Sciatic nerve (tissue), 2 donors: Measurements from ENCODE around the gene MYADML2. TPM values are rescaled to one million over a fixed set of nuclear protein-coding genes. Genes with fewer than 3 reads are reported as not detected.
"Not testable (repeated sequence)": the region's sequence is repeated elsewhere in the genome, so short reads cannot be mapped to it uniquely, and the experiment has no call there.

Experiments used
- ATAC-seq: fragments of 200-7000 bp; cut with Tn5 transposase; one replicate; pipeline ENCODE4 v1.9.1; 2020; ENCODE audit warnings: mild to moderate bottlenecking, moderate library complexity
- DNase-seq: peaks from one replicate; pipeline ENCODE4 v3.0.0-alpha.2; 2020; ENCODE audit warnings: low spot score
- intact Hi-C: fragments of 100-400 bp; cut with DNase I; formaldehyde crosslinking; loops from one replicate; pipeline ENCODE4 v1.14.2; 2022
- total RNA-seq: library from RNA; stranded (reverse); fragmentation: NEBNext Ultra II Directional; extraction: Animal tissue kit (Norgen Biotek cat#: 25700); gene quantifications from one replicate; pipeline ENCODE4 v1.2.1, GENCODE V29; 2021
- donor health status: DM: no; HTN: no; CAD: no.
- donor health status: DM: no; HTN: no; CAD: no.

The MYADML2 gene, protein sequence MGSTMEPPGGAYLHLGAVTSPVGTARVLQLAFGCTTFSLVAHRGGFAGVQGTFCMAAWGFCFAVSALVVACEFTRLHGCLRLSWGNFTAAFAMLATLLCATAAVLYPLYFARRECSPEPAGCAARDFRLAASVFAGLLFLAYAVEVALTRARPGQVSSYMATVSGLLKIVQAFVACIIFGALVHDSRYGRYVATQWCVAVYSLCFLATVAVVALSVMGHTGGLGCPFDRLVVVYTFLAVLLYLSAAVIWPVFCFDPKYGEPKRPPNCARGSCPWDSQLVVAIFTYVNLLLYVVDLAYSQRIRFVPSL
- total RNA-seq: not detected

DNA sequence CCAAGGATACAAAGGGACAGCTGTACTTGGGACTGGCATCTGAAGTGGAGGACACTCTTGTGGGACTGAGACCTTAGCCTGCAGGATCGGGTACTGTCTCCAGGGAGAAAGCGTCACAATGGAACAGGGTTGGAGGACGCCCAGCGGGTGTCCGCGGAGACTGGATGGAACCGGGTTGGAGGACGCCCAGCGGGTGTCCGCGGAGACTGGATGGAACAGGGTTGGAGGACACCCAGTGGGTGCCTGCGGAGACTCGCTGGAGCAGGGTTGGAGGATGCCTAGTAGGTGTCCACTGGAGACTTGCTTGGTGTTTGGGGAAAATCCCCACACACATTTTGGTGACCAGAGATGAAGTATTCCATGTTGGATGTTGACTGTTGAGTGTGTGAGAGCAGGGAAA lies at the start of gene MYADML2:
TSS of gene MYADML2 (minus strand) at position 45 of the 400 bp plus-strand sequence. CDS start 5,492 bp downstream, outside the sequence.
- intact Hi-C loops: no loop called here
- ATAC-seq (no peak), DNase-seq (no peak)

DNA sequence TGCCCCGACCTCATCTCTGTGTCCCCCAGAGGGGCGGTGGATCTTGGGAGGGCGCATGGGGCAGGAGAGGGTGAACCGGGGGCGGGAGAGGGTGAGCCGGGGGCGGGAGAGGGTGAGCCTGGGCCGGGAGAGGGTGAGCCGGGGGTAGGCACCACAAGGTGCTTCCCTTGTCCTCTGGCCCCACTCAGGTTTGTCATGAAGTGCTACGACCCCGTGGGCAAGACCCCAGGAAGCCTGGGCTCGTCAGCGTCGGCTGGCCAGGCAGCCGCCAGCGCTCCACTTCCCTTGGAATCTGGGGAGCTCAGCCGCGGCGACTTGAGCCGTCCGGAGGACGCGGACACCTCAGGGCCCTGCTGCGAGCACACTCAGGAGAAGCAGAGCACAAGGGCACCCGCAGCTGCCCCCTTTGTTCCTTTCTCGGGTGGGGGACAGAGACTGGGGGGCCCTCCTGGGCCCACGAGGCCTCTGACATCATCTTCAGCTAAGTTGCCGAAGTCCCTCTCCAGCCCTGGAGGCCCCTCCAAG lies 49.3 kb upstream of the MYADML2 start:
- intact Hi-C loops: no loop called here
- DNase-seq (no peak), ATAC-seq (no peak)

DNA sequence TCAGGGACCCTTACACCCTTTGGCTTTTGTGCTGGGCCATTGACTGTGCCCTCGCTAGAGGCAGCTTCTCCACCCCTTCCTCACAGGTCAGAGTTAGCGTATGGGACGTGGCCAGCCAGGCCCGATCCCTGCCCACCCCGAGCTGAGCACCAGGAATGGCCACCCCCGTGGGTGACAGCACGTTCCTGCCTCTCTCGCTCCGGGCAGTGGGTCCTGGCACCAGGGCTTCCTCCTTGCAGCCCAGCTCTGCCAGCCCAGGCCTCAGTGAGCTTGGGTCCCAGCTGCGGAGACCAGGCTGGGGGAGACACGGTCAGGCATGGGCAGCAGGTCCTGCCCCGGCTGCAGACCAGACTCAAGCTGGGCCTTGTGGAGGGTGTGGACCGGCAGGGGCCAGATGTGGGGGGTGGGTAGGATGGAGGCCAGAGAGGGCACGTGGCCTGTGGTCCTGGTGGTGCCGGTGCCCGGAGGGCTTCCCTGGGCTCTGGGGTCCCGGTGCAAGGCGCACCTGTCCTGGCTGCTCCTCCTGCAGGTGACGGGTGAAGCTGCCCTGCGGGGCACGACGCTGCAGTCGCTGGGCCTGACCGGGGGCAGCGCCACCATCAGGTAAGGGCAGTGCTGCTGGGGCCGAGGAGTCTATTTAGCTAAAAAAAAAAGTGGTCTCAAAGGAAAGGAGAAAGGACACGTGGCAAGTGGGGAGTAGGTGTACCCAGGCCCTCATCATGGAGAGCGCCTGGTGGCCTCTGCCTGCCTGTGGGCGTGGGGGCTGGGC lies 48.6 kb upstream of the MYADML2 start:
- DNase-seq (no peak), ATAC-seq (no peak)
- intact Hi-C loops: no loop called here

- intact Hi-C loops: no loop called here
- ATAC-seq: peak; percentile 77
These were observed 47.8 kb upstream of the MYADML2 start for GRCh38 chr17:81994593-81995462.

GRCh38 chr17:81993729-81994592 lies 46.9 kb upstream of the MYADML2 start:
- intact Hi-C loops: no loop called here
- ATAC-seq (no peak), DNase-seq (no peak)

More at GRCh38 chr17:81994593-81995462, 47.8 kb upstream of the MYADML2 start:
- DNase-seq: no peak

- intact Hi-C loops: no loop called here
- DNase-seq: no peak
- no peak for ATAC-seq
These were observed 45.5 kb upstream of the MYADML2 start for GRCh38 chr17:81992306-81993102.

DNA sequence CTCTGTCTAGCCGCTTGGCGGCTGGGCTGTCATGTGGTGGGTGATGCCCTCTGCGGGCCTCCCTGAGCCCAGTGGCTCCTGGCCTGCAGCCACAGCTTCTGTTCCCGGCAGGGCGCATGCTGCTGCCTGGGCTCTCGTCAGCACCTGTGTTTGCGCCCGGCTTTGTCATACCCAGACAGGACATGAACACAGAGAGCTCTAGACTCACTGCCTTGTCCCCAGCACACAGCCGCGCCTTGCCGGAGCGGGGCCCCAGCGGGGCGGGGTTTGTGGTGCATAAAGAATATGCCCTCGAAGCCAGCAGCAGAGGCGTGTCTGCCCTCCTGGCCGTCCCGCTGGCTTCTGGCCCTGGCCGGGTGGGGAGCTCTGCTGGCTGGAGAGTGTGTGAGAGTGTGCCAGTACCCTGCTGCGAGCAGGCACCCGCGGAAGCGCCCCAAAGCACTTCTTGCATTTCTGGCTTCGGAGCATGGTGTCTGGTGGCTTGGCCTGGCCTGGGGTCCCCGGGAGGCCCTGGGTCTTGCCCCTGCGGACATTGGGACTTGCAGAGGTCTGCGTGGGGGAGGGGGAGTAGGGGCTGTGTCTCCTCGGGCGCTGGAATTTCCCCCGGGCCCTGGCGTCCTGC lies 44.8 kb upstream of the MYADML2 start:
- ATAC-seq (peak; percentile 59), DNase-seq (peak; percentile 78)
- intact Hi-C loops: no loop called here

- intact Hi-C loops: no loop called here
- ATAC-seq: no peak
- DNase-seq: no peak
These were observed 44.0 kb upstream of the MYADML2 start for GRCh38 chr17:81990836-81991683.

DNA sequence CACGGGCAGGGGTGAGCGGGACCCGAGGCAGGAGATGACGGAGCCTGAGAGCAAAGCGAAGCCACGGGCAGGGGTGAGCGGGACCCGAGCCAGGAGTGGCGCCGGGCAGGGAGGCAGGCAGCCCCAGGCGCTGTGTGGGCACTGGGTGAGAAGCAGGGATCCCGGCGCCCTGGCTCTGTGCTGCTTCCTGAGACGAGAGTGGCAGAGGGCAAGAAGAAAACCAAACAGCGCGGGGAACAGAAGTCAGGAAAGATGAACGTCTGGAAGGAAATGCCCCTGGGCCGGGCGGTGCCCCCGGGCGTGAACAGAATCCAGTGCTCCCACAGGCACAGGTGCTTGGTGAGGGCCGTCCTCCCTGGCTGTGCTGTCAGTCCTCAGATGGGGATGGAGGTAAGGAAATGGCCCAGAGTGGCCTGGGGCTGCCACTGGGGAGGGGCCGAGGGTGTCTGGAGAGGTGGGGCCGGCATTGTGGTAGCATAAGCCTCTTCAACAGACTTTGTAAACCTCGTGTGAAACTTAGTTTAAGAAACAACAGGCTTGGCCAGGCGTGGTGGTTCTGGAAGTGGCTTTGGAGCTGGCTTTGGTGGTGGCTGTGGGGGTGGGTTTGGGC lies 40.2 kb upstream of the MYADML2 start:
- intact Hi-C loops: no loop called here
- DNase-seq (no peak), ATAC-seq (no peak)

GRCh38 chr17:81986606-81987005 lies 39.6 kb upstream of the MYADML2 start:
- ATAC-seq: no peak
- DNase-seq: no peak
- intact Hi-C loops: no loop called here

- intact Hi-C loops: no loop called here
- ATAC-seq (peak; percentile 15), DNase-seq (no peak)
These were observed 37.9 kb upstream of the MYADML2 start for GRCh38 chr17:81984773-81985410.

DNA sequence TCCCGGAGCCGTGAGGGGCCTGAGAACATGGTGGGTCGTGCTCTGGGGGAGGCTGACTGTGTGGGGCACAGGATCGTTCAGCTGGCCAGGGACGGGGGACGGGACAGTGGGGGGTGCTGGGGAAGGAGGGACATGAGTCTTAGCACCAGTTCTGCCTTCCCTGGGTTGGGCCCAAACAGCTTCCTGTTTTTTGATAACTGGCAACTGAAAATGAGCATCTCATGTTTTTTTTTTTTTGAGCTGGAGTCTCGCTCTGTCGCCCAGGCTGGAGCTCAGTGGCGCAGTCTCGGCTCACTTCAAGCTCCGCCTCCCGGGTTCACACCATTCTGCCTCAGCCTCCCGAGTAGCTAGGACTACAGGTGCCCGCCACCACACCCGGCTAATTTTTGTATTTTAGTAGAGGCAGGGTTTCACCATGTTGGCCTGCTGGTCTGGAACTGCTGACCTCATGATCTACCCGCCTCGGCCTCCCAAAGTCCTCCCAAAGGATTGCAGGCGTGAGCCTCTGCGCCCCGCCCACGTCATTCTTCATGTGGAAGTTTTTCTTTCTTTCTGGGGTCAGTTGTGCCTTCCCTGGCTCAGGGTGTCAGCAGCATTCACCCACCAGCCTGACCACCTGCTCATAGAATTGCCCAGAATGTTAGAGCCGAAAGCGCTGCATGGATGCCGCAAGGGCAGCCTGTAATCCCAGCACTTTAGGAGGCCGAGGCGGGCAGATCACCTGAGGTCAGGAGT lies 36.8 kb upstream of the MYADML2 start:
- ATAC-seq (no peak), DNase-seq (no peak)
- intact Hi-C loops: no loop called here

DNA sequence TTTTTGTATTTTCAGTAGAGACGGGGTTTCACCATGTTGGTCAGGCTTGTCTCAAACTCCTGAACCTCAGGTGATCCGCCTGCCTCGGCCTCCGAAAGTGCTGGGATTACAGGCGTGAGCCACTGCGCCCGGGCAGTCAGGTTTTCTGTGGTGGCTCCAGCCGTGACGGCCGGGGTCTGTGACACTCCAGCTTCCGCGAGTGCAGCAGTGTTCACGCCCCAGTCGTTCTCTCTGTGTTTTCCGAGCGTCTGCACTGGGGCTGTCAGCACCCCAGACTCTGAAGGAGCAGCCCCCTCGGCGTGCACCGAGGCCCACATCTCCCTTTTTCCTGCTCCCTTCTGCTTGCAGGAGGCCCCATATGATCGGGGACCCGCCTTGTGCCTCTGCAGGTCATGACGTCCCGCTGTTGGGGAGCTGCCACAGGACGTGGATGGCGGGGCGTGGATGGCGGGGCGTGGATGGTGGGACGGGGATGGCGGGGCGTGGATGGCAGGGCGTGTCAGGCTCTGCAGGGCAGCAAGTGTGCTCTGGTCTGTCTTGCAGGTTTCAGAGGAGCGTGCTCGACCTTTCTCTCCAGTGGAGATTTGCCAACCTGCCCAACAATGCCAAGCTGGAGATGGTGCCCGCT lies 36.1 kb upstream of the MYADML2 start:
- ATAC-seq (no peak), DNase-seq (no peak)
- intact Hi-C loops: no loop called here

GRCh38 chr17:81981511-81981910 lies 34.5 kb upstream of the MYADML2 start:
- ATAC-seq, DNase-seq, intact Hi-C loops: not testable (repeated sequence)
